Vagina (tissue), 2 donors: Measurements from ENCODE around the gene CHPT1.
"Not testable (repeated sequence)": the region's sequence is repeated elsewhere in the genome, so short reads cannot be mapped to it uniquely, and the experiment has no call there.

Experiments
- CTCF ChIP-seq, 3 experiments: fragments of 450-650 bp in 2 of 3; fragments of 200-600 bp in 1 of 3; sonication (generic) in 1 of 3; IDR thresholded peaks; one replicate each; pipeline ENCODE4 v1.5.1; 2017 to 2019; ENCODE audit warnings: antibody characterized with exemption in 3 of 3, mild to moderate bottlenecking in 2 of 3, moderate library complexity in 2 of 3
- POLR2A ChIP-seq, 2 donors: fragments of 450-650 bp; IDR thresholded peaks; one replicate each; pipeline ENCODE4 v1.6.1; 2017; ENCODE audit warnings: antibody characterized with exemption in 2 of 2, mild to moderate bottlenecking in 2 of 2, moderate library complexity in 2 of 2
- POLR2AphosphoS5 ChIP-seq, 2 donors: sonication (generic); formaldehyde crosslinking; IDR thresholded peaks; one replicate each; pipeline ENCODE4 v1.9.0; 2017; ENCODE audit warnings: antibody characterized with exemption in 2 of 2, mild to moderate bottlenecking in 2 of 2, low read depth in 1 of 2; ENCODE audit not compliant: insufficient read depth in 1 of 2

- TF ChIP-seq CTCF (IDR thresholded peaks at IDR 0.05); POLR2A (IDR thresholded peaks at IDR 0.05); POLR2AphosphoS5 (IDR thresholded peaks at IDR 0.05; ENCODE audit: insufficient read depth in 1 of 2, low read depth in 1 of 2): not testable (repeated sequence)
Measured at GRCh38 chr12:101734482-101734881, 37.0 kb downstream of the CHPT1 start.
